Activated CD4-positive, CD25-positive, alpha-beta regulatory T cell (primary cell): Measurements from ENCODE around the gene SLC22A1.
"Not testable (repeated sequence)": the region's sequence is repeated elsewhere in the genome, so short reads cannot be mapped to it uniquely, and the experiment has no call there.

Experiments used
- DNase-seq, 4 experiments: peaks; one replicate each; lab custom pipeline; 2025; lab: John Stamatoyannopoulos, UW

SLC22A1 gene

DNA sequence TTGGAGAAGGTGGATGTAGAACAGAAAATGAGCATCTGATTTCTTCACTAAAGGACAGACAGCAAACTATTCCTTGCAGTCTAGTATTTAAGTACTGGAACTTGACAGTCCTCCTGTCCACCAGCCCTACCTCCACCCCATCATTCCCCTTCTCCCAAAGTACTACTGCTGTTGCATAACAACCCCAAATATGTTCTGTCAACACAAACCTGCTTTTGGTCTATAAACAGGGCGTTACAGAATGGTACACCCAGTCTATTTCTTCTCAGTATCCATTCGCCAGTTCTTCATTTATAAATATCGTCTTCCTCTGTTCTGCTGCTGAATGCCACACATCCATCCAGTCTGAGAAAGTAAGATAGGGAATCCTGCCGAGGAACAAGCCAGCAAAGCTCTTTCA is 27.7 kb upstream of the SLC22A1 start:
- DNase-seq = no peak

DNA sequence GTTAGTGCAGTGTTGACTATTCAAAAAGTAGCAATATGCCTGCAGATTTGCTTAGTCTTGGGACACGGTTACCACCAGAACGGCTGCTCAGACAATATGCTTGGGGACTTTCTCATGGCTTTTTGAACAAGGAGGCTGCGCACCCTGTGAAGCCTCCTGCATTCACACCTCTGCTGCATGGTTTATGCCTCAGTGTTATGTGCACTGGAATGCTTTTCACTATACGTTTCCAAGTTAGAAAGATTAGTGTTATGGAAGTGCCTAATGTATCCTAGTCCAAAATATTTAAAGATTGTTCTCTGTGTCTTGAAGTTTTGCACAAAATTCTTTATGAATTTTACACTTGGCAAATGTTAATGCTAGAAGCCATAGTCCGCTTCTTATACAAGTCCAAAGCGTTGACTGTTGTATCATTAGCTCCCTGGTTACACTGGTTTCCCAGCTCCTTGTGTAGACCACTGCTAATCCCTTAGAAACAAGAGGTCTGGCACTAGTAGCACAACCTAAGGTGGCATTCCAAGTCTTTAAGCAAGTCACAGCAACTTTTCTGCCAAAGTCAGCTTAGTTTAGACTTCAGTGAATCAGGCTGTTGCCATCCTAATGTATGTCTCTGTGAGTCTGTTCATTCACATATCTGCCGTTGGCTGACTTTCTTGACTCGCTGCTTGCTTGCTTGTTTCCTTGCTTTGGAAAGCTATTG is 26.3 kb upstream of the SLC22A1 start:
- DNase-seq = no peak

DNA sequence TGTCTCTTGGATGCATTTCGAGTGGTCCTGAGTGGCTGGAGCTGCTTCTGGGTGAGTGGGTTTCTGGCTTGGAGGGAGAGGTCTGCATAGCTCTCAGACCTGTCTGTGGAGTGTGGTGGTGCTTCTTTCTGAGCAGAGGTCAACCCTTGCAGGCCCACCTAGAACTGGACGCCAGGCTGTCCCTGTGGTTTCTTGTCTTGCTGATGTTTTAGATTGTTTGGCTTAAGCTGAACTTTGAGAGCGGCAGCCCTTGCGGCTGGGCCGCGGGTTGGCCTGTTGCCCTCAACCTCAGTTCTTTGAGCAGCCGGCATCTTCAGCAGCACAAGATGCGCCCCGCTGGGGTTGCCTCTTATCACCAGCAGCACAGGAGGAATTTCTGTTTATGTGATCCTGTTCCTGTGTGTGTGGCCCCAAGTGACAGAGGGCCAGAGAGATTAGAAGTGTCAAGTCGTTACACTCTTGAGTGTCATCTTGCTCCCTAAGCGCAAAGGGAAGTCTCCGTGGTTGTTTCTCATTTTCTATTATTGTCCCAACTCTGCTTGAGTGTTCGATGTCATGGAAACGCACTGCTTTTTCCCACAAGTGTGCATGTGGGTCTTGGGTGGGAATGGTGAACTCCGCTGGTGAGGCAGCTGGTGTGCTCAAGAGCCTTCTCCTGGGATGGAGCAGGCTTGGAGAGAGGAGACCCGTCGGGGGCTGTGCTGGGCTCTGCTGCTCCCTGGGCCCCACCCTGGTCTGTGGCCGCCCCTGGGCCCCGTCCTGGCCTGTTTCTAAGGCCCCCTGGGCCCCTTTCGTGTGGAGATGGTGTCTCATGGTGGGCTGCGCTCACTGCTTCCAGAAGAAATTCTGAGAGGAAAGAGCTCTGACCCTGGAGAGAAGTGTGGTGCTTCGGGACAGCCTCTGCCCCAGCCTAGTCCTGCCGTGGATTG is 20.1 kb upstream of the SLC22A1 start:
- DNase-seq = no peak

DNA sequence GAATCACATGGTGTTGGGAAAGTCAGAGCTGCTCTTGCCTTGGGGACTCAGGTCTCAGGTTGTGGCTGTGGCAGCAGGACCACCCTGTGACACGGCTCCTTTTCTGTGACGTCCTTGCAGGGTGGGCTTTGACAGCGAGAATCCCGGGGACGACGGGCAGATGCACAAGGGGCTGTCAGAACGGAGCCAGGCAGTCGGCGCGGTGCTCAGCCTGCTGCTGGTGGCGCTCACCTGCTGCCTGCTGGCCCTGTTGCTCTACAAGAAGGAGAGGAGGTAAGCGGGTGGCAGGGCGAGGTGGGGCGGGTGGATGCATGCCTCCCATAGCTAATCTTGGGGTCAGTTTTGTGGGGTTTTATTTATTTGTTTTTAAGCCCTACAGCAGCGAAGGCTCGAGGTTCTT is 19.2 kb upstream of the SLC22A1 start:
- DNase-seq = no peak

DNA sequence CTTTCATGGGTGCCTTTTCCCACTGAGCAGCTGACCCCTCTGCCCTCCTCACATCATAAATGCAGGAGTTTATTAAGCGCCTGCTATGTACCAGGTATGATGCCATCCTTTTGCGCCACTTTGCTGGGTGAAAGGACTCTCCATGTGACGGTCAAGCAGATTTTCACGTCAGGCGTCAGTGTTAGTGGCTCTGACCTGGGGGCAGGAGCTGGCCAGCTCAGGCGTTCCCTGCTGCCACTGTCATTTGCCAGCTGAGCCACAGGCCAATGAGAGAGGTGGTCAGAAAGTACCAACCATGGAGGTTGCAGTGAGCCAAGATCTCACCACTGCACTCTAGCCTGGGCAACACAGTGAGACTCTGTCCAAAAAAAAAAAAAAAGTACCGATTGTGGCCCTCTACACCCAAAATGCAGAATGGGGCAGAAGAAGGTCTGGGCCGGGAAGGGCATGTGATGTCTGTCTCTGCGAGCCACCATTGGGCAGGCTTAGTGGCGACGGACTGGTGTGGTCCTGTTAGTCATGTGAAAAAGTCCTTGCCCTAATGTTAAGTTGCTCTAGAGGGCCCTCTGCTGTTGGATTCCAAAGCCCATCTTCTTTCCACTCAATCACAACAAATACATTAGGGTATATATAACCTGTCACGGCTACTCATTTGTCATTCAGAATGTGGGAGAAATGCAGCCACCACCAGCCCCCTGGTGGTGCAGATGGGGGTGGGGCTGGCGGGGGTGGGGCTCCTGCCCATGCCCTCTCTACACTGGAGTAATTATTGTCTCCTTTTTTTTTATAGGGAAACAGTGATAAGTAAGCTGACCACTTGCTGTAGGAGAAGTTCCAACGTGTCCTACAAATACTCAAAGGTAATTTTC is 18.4 kb upstream of the SLC22A1 start:
- no peak for DNase-seq

DNA sequence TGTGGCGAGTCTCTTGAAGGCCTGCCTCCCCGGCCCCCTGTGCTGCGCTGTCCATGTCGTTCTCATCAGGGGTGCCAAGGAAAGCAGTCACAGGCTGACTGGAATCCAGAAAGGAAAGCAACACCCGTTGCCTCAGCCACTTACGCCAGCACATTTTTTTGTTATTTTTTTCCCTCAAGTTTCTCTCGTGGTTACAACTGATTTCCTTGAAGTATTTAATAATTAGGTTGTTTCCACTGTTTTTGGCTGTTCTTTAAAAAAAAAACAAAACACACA is 17.9 kb upstream of the SLC22A1 start:
- no peak for DNase-seq

DNA sequence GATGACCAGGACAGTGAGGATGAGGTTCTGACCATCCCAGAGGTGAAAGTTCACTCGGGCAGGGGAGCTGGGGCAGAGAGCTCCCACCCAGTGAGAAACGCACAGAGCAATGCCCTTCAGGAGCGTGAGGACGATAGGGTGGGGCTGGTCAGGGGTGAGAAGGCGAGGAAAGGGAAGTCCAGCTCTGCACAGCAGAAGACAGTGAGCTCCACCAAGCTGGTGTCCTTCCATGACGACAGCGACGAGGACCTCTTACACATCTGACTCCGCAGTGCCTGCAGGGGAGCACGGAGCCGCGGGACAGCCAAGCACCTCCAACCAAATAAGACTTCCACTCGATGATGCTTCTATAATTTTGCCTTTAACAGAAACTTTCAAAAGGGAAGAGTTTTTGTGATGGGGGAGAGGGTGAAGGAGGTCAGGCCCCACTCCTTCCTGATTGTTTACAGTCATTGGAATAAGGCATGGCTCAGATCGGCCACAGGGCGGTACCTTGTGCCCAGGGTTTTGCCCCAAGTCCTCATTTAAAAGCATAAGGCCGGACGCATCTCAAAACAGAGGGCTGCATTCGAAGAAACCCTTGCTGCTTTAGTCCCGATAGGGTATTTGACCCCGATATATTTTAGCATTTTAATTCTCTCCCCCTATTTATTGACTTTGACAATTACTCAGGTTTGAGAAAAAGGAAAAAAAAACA is 16.6 kb upstream of the SLC22A1 start:
- DNase-seq = no peak

DNA sequence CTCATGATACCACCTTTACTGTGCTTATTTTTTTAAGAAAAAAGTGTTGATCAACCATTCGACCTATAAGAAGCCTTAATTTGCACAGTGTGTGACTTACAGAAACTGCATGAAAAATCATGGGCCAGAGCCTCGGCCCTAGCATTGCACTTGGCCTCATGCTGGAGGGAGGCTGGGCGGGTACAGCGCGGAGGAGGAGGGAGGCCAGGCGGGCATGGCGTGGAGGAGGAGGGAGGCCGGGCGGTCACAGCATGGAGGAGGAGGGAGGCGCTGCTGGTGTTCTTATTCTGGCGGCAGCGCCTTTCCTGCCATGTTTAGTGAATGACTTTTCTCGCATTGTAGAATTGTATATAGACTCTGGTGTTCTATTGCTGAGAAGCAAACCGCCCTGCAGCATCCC is 15.6 kb upstream of the SLC22A1 start:
- no peak for DNase-seq

DNA sequence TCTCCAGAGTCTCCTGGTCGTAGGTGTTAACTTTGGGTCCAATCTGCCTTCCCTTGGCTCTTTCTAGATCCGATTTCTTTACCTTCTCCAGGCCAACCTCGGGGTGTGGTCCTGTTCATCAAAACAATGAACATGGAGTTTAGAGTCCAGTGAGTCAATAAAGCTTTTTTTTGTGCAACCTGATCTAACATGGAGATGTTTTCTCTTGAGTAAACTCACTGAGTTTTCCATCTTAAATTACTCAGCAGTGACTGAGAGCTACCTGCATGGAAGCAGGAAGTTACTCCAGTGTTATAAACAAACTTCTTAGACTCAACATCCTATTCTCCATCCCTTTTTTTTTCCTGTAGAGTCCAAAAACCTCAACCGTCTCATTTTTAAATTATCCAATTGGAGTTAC is 14.9 kb upstream of the SLC22A1 start:
- DNase-seq = no peak

DNA sequence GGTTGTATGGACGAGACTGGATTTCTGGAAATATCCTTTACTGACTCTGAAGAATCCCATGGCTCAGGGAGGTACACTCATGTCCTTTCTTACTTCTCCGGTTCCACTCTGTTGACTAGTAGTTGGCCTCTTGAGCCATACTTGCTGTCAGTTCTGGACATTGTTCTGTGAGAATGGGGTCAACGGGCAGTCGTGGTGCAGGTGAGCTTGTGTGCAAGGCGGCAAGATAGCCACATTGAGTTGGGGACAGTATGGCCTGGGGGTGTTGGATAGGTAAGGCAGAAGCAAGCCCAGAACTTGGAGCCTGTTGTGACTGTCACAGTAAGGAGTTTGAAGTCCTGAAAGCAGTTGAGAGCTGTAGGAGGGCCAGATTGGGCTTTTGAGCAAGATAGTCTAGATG is 13.5 kb upstream of the SLC22A1 start:
- DNase-seq = no peak

DNA sequence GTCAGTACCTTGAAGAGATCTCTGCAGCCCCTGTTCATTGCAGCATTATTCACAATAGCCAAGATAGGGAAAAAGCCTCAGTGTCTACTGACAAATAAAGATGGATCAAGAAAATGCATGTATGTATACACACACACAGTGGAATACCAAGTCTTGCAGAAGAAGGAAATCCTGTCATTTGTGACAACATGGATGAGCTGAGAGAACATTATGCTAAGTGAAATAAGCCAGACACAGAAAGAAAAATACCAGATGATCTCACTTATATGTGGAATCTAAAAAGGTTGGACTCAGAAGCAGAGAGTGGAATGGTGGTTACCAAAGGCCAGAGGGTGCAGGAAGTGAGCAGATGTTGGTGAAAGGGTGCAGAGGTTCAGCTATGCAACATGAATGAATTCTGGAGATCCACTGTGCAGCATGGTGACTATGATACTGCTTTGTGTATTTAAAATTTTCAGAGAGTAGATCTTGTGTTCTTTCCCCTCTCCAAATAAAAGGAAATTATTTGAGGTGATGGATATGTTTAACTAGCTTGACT is 11.0 kb upstream of the SLC22A1 start:
- no peak for DNase-seq

DNA sequence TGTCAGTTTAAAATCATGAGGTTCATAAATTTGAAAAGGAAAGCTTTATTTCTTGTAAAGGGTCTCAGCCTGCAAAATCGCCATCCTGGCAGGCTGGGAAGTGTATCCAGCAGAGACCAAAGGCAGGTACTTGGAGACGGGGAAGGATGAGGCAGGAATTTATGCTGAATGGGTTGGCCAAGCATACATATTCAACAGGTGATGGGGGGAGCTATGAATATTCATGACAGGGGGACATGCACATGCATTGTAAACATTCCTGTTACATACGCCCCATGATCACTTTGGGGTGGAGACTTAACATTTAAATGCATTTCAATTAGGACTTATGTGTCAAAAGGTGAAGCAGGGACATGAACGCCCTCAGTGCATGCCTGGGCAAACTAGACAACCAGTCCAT is 9.8 kb upstream of the SLC22A1 start:
- DNase-seq = no peak

DNA sequence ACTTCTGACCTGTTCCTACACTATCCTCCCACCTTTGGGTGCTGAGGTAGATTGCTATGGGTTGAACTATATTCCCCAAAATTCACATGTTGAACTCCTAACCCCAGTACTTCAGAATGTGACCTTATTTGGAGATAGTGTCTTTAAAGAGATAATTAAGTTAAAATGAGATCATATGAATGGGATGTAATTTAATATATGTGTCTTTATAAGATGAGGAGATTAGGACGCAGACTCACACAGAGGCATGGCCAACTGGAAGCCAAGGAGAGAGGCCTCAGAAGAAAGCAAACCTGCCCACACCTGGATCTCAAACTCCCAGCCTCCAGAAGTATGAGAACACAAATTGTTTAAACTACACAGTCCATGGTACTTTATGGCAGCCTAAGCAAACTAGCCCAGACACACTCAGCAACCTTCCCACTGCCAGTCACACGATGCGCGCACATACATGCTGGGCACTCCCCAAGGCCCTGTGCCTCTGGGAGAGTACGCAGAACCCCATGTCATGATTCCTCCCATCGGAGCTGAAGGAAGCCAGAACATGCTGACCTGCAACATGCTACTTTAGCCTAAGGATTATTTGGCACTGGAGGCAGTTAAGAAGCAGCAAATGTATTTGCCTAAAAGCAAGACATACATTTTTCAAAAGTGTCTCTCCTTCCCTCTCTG is 8.9 kb upstream of the SLC22A1 start:
- no peak for DNase-seq

DNA sequence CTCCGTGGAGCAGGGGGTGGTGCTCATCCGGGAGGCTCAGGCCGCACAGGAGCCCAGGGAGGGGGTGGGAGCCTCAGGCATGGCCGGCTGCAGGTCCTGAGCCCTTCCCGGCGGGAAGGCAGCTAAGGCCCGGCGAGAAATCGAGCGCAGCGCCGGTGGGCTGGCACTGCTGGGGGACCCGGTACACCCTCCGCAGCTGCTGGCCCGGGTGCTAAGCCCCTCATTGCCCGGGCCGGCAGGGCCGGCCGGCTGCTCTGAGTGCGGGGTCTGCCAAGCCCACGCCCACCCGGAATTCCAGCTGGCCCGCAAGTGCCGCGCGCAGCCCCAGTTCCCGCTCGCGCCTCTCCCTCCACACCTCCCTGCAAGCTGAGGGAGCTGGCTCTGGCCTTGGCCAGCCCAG is 7.1 kb upstream of the SLC22A1 start:
- DNase-seq = not testable (repeated sequence)

DNA sequence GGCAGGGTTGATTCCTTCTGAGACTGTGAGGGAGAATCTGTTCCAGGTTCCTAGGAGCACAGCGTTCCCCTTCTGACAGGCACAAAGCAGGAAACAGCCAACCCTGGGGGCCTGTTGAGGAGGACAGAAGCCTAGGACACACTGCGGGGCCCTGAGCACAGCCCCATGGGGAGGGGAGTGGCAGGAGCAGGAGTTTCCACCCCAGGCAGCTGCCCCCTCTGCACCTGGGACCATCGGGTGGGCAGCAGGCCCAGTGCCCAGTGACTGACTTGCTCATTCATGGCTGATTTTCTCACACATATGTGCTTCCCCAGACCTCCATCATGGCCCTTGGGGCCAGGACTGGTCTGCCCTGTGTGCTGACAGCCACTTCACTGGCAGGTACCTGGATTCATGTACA is 6.2 kb upstream of the SLC22A1 start:
- no peak for DNase-seq

DNA sequence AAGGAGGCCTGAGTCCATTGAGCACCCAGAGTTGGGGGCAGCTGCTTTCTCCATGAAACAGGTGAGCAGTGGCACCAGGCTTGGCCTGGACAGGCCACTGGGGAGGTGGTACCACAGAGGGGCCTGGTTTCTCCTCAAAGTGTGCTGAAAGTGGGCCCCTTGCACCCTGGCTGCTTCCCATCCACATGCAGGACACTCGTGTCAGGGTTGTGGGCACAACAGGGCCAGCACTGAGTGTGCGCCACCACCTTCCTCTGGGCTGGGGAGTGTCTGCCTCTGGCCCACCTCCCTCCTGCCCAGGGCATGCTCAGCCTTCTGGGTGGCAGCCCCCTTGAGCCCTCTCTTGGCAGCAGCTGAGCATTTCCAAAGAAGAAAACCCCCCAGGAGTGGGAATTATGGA is 5.2 kb upstream of the SLC22A1 start:
- no peak for DNase-seq

DNA sequence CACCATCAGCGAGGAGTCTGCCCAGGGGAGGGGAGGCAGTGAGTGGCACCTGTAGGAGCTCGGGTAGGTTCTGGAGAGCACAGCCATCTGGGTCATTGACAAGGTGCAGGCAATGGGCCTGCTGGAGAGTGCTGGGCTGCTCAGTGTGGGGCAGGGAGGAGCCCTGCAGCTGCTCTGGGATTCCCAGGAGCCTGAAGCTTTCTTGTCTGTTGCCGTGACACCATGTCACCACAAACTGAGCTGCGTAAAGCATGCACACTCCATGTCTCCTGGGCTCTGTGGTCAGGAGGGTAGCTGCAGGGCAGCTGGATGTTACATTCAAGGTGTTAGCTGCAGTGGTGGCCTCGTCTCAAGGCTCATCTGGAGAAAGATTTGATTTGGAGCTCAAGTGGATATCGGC is 4.5 kb upstream of the SLC22A1 start:
- DNase-seq = no peak

DNA sequence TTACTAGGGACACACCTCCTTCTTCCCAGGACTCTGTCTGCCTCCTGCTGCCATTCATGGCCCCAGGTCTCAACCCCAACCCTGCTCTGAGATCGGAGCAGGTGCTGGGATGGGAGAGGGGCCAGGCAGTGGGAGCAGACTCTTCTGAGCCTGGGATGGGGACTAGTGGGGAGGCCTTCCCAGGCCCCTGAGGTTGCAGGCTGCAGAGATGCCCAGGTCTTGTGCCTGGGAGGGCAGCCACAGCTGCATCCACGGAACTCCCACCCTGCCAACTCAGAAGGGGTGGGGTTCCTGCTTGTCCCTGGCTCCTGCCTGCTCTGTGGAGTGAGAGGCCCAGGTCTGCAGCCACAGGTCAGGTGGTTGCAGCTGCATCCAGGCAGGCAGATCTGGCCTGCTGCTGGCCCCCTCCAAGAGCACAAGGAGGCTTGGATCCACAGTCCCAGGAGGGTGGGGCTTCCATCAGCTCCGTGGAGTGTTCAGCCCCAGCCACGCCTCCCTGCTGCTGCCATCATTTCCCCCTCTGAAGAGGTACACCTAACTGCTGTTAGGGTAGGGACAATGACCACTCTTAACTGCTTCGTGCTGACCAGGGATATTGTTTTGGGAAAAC is 2.9 kb upstream of the SLC22A1 start:
- DNase-seq = no peak

DNA sequence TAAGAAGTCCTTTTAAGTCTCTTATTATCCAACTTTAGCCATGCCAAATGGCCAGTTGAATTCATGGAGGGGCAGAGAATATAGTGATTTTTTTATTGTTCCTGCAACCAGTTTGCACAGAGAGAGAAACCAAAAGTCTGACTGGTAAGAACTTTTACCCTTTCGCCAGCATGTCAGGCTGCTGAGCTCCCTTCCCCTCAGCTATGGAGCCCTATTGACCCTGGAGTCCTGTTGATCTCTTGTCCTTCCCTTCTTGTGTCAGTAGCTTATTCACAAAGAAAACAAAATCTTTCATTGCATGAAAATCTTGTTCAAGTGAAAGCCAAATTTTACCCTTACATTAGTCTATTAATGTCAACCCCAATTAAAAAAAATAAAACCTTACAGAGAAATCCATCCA is 1.5 kb upstream of the SLC22A1 start:
- no peak for DNase-seq

DNA sequence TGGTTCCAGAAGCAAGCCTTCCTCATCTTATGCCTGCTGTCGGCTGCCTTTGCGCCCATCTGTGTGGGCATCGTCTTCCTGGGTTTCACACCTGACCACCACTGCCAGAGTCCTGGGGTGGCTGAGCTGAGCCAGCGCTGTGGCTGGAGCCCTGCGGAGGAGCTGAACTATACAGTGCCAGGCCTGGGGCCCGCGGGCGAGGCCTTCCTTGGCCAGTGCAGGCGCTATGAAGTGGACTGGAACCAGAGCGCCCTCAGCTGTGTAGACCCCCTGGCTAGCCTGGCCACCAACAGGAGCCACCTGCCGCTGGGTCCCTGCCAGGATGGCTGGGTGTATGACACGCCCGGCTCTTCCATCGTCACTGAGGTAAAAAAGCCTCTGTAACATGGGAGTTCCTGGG is 366 bp downstream of the SLC22A1 start:
- no peak for DNase-seq

DNA sequence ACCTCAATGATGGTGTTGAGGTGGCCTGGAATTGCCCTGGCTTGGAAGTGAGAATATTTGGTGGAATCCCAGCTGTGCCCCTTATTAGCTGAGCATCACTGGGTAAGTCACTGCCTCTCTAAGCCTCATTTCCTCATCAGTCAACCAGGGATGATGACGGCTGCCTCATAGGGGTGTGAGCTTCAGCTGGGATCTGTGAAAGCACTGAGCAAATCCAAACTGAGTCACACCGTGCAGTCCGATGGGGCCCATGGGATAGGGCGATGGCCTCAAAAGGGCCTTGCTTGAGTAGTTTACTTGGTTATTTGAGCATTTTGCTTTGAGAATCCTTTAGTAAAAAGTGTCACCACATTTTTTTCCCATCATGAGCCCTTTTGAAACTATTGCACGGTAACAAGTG is 1.1 kb downstream of the SLC22A1 start:
- DNase-seq = no peak
